GM13976 (cell line): ENCODE measurements around the gene SH3PXD2A.

ENCODE experiments used
- DNase-seq: peaks from one replicate; pipeline ENCODE4 v3.0.0; 2012; ENCODE audit warnings: low spot score
- in situ Hi-C: fragments of 300-500 bp; cut with MboI; formaldehyde crosslinking; loops from one replicate; pipeline ENCODE4 v1.12.0; 2022; ENCODE audit warnings: low sequenced_read_pairs, mixed read lengths, inconsistent platforms; ENCODE audit not compliant: unreplicated experiment
- TF ChIP-seq, protein P1 (sequence below): IDR thresholded peaks from 2 replicates; pipeline ENCODE4 v1.5.1; 2012; ENCODE audit warnings: borderline replicate concordance, mild to moderate bottlenecking; ENCODE audit not compliant: insufficient read depth; ENCODE audit errors: extremely low read depth, missing control alignments, control extremely low read depth

SH3PXD2A gene

GRCh38 chr10:103597003-103597402, 258.4 kb downstream of the SH3PXD2A start:
- TF ChIP-seq, protein P1, sequence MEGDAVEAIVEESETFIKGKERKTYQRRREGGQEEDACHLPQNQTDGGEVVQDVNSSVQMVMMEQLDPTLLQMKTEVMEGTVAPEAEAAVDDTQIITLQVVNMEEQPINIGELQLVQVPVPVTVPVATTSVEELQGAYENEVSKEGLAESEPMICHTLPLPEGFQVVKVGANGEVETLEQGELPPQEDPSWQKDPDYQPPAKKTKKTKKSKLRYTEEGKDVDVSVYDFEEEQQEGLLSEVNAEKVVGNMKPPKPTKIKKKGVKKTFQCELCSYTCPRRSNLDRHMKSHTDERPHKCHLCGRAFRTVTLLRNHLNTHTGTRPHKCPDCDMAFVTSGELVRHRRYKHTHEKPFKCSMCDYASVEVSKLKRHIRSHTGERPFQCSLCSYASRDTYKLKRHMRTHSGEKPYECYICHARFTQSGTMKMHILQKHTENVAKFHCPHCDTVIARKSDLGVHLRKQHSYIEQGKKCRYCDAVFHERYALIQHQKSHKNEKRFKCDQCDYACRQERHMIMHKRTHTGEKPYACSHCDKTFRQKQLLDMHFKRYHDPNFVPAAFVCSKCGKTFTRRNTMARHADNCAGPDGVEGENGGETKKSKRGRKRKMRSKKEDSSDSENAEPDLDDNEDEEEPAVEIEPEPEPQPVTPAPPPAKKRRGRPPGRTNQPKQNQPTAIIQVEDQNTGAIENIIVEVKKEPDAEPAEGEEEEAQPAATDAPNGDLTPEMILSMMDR = no peak
- DNase-seq = no peak
- in situ Hi-C loops = no loop called here

DNA sequence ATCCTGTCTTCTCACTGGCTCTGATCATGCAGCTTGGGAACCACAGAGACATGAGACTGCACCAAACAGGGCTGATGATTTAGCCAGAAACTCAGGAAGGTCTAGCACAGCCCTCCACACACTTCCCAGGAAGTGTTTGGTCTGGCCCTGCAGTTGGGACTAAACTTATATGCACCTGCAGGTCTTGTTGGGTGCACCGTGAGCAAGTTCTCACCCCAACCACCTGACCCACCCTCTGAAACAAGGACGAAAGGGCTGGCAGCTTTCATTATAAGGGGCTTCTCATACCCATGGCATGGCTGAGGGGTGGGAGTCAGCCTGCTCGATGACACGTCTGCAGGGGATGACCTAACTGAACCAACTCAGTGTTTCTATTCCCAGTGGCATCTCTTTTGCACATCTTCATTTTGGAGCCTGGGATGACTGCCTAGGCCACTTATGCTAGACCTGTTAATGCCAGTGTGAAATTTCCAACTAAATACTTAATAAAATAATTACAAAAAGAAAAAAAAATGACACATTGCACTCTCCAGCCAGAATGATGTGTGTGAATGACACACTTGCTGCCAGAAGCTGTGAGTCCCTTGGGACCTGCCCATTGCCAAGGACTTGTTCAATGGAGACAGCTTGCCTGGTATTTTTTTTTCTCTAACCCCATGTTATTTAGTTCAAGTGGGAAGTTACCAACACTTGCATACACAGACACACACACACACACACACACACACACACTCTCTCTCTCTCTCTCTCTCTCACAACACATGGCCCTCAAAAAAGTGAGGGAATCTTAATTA, 259.2 kb downstream of the SH3PXD2A start:
- in situ Hi-C loops = no loop called here
- DNase-seq = no peak

DNA sequence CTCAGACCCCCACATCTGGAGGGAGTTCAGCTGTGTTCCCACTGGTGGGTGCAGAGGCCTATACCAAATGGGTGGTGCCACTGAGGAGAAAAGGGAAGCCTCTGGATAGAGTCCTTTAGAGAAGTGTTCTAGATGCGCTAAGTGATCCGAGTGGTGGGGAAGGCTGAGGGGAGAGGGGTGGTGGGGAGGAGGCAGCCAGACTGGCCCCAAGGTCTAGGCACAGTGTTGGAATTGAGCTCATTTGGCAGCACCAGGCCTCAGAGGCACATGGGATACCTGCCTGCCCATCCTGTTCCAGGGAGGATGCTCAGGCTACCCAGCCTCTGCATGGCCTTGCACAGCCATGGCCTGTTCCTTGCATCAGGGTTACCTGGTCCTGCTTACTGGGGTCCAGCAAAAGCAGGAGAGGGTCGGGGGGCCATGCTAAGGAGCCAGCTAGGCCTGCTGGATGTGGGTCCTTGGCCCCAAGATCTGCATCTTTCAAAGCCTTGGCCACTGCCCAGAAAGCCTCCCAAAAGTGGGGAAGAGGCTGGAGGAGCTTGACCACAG, 262.3 kb downstream of the SH3PXD2A start:
- TF ChIP-seq, protein P1 = no peak
- no peak for DNase-seq
- in situ Hi-C loops = no loop called here

More for the DNA sequence above, 259.2 kb downstream of the SH3PXD2A start:
- TF ChIP-seq, protein P1 = no peak

GRCh38 chr10:103592186-103593021, 263.0 kb downstream of the SH3PXD2A start:
- peak; percentile 89 for DNase-seq
- TF ChIP-seq, protein P1 = peak; percentile 64
- in situ Hi-C loops = no loop called here

GRCh38 chr10:103590744-103591291, 264.6 kb downstream of the SH3PXD2A start:
- in situ Hi-C loops = no loop called here
- no peak for DNase-seq
- TF ChIP-seq, protein P1 = no peak

- in situ Hi-C loops = no loop called here
- TF ChIP-seq, protein P1 = no peak
- DNase-seq = no peak
Observed at GRCh38 chr10:103590060-103590459, 265.3 kb downstream of the SH3PXD2A start.
